ENCODE measurements around the gene EPB41L5.

Gene EPB41L5

GRCh38 chr2:120204022-120204405, 191.1 kb downstream of the EPB41L5 start:
- DNase-seq: no peak

DNA sequence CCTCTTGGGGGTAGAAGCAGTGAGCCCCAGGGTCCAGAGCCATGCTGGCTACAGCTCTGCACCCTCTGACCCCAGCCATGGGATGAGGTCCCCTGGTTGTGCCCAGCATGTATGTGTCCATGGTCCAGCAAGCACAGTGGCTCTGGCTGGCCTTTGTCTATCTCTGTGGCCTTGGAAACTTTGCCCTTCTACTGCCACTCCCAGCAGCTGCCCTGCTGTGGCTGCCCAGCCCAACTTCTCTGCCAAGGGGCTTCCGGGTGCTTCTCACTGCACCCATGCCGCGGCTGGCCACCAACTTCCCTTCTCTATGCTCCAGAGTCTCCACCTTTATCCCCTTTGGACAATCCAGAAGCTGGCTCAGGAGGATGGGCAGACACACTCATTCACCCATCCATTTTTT, 191.5 kb downstream of the EPB41L5 start:
- no peak for DNase-seq

DNA sequence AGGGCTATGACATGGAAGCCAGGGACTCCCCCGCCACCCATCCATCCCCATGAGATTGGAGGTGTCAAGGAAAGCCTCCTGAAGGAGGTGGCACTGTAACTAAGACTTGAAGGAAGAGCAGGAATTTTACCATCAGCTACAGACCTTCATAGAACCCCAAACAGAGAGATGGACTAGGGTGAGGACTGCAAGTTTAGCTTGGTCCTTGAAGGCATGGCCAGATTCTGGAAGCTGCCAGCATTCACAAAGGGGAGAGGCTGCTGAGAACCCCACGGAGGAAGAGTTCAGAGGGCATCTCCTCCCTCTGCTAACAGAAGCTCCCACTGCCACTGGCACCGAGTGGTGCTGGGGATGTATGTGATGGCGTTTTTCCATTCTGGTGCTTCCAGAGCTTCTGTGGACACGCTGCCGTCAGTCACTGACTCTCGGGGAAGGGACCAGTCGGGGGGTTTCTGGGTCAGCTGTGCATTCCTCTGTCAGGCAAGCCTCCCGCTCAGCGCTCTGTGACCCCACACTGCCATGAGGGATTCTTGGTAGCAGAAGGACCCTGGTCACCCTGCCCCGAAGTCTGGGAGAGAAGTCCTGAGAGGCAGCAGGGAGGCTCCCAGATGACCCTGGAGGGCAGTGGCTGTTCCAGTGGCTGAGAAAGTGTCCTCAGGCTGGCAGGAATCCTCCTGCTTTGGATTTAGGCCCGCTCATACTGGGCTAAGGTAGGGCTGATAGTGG, 192.2 kb downstream of the EPB41L5 start:
- no peak for DNase-seq

DNA sequence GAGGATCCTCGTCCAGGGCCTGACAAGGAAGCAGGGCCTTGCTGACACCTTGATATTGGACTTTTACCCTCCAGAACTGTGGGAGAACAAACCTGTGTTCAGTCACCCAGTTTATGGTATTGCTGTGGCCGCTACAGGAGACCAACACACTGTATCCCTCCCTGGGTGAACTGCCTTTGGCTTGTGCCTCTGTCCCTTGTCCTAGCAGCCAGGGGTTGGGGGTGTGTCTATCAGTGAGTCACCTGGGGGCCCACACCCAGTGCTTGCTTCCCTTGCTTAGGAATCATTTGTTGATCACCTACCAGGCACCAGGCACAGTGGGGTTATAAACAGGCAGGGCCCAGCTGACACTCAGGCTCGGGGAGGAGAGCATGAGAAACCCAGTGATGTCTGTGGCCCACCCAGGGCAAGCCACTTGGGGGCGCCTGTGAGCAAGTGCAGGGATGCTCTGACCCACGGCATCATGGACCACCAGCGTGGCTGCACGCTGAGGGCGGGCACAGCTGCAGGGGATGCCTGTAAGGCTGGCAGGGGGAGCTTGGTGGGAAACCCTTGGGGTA, 193.2 kb downstream of the EPB41L5 start:
- peak; percentile 7 for DNase-seq

DNA sequence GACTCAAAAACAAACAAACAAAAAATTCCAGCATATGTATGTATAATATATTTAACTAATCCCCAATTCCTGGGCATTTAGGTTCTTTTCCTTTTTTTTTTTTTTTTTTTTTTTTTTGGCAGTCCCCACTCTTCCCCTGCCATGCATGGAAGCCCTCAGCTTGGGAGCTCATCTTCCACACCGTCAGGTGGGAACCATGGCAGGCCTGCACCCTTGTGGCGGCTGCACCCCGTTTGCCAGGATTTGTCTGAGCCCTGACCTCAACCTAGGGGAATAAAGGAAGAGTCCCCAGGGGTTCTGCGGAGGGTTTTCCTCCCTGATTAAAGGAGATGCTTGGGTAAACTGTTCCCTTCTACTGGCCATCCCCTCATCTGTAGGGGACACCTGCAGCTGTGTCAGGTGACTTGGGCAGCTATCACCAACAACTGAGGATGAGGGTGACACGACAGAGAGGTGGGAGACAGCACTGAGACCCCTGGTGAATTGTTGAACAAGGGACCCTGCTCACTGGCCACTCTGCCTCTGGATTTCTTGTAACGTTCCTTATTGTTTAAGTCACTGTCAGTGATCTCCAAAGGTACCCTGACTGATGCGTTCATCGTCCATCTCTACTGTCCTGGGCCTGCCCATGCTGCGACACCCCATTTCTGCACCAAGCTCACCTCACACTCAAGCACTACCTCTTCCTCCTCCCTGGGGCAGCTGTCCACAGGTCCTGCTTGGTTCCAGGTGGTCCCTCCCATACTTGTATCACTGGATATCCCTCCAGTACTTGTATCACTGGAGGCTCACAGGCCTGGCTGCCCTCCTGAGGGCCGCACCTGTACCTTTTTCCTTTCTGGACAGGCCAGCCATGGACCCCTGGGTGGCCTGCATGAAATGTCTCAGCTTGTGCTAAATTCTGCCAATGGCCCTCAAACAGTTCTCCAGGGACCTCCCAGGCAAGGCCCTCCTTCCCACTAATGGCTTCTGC, 195.8 kb downstream of the EPB41L5 start:
- no peak for DNase-seq

DNA sequence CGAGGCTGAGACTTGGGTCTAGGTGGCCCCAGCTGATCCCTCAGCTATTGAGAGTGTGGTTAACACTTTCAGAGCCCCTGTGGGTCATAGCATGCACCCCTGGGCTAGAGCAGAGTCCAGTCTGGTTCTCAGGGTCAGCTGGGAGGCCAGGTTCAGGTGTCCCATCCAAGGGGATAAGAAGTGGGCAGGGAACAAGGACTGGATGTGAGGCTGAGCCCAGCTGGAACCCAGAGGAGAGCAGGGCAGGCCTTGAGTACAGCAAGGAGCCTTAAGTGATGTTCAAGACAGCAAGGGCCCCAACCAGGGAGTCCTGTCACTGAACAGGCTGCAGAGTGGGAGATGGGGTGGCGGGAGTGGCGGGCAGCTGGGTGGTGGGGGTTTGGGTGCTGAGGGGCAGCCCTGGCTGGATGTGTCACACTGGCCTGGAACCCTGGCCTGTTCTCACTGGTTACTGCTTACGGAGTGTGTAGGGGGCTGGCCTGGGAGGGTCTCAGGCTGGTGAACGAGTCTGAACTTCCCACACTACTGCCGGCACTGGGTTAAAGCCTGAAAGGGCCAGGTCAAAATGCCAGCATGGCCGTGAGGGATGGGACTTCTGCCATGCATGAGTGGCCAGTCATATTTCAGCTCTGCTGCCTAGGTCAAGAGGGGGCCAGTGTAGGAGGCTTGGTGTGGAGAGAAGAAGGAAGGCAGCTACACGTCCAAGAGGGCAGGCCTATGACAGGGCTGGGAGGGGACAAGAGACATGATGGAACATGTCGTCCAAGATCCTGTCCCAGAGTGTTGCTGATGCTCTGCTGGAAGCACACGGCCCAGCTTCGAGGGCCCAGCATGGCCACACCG, 196.8 kb downstream of the EPB41L5 start:
- DNase-seq: no peak

DNA sequence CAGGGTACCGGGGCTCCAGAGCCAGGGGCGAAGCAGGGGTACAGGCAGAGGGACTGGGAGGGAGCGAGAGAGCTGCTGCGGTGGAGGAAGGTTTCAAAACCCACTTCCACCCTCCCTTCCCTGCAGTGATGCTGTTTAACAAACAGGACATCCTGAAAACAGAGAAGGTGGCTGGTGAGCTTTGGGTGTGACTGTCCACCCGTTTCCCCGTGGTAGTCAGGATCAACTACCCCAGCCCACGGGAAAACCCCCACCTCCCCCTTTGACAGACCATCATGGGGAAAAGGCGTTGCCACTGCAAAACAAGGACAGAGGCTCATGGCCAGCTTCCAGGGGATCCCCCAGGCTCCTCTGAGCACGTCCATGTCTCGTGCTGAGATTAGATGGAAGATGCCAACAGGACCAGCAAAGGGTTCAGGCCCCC, 197.4 kb downstream of the EPB41L5 start:
- DNase-seq: no peak

GRCh38 chr2:120218181-120218580, 205.3 kb downstream of the EPB41L5 start:
- no peak for DNase-seq

- DNase-seq: no peak
Measured at GRCh38 chr2:120219291-120219690, 206.4 kb downstream of the EPB41L5 start.

GRCh38 chr2:120219766-120220165, 206.9 kb downstream of the EPB41L5 start:
- no peak for DNase-seq

GRCh38 chr2:120220756-120221155, 207.9 kb downstream of the EPB41L5 start:
- DNase-seq: no peak

DNA sequence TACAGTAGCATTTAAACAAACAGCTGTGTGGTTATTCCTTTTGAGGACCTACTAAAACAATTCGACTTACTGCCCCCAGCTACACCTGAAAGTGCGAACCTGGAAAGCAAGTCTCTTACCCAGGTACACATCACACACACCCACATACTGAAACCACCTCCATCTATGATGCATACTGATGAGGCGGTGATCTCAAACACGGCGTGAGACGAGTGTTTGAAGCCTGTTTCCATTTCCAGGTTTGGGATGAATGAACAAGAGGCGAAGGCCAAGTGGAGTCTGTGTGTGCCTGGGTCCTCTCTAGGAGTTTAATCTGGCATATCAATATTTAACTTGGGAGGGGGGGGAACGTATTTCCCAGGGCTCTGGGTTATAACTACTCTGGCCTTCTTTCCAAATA, 208.7 kb downstream of the EPB41L5 start:
- DNase-seq: no peak

DNA sequence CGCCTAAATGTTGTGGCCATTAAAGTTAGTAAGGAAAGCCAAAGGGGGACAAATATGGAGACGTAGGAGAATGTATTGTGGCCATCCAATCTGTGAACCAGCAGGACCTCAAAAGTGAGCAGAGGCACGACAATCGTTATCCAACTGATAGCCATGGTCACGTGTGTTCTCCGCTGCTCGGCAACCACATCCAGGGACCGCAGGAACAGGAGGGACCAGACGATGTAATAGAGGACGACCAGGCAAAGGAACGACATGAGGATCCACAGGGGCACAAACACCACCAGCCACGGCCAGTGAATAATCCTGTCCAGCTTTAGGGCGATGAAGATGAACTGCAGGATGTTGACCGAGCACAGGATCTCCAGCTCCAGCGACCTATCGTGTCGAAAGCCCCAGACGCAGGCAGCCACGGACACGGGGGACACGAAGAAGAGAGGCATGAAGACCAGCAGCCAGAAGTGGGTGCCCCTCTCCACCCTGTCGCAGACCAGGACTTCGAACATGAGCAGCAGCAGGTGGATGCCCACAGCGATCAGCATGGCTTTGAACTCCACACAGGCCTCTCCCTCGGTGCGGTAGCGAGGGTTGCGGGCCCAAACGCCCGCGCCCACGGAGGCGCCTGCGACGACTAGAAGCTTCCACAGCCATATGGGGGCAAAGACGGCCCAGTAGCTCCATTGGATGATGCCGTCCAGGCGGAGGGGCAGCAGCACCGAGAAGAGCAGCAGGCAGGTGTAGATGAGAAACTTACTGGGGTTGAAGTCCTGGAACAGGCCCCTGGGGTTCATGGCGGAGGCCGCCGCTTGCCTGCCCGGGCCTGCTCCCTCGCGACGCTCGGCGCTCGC, 209.5 kb downstream of the EPB41L5 start:
- no peak for DNase-seq

DNA sequence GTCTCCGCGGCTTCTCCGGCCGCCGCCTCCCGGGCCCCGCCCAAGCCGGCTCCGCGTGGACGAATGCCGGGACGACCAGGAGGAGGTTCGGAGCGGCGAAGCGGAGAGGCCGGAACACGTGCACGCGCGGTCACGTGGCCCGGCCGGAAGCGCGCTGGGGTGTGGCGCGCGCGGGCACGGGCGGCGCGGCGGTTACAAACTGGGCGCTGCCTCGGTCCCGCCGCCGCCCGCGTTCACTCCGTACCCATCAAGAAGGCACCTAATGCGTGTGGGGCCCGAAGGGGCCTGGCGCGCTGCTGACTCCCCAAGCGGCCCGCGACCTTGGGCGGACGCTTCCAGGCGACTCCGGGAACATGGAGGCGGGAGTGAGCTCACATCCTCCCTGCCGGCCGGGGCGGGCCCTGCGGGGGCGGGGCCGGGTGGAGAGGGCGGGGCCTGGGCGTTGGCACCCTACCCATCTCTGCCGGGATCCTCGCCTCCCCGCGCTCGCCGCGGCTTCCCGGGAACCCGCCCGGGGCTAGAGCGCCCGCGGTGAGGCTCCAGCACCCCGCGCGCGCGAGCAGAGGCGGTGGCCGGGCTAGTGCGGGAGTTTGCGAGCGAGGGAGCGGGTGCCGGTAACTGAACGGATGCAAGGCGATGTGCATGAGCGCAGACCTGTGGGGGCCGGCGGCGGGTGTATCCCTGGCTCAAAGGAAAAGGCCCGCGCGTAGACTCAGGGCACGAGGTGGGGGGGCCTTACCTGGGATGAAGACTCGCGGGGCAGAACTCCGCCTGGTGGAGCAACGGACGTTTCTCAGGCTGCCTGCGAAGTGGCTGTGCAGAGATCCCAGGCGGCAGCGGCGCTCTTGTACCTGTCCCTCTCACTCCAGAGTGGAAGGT, 210.4 kb downstream of the EPB41L5 start, which contains the start of gene TMEM185B:
Gene TMEM185B (minus strand): TSS at position 367 of the 879 bp plus-strand sequence. CDS start 424 bp downstream, outside the sequence.
- DNase-seq: peak; percentile 90

GRCh38 chr2:120224256-120224655, 211.4 kb downstream of the EPB41L5 start:
- peak; percentile 7 for DNase-seq

- peak; percentile 68 for DNase-seq
Measured at GRCh38 chr2:120224735-120225548, 212.1 kb downstream of the EPB41L5 start.

DNA sequence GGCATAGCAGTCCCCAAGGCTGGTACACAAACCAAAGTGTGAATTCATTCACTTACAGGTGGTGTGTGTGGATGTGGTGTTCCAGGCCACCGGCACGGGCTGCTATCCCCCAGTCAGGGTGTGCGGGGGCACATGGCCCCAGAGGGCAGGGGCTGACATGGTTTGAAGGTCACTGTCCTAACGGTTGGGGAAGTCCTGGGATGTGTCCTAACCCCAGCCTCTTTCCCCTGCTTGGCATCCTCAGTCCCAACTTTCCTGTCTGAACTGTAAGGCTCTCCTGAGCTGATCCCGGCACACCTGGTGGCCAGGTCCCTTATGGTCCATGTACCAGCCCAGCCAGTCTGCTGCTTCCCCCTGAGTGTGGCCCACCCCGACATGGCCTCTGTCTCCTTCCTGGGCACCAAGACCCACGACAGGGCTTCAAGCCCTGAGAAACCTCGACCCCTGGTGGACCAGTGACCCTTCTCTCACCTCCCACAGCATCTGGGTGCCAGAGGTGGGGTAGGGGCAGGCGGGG, 212.7 kb downstream of the EPB41L5 start:
- no peak for DNase-seq

- no peak for DNase-seq
Measured at GRCh38 chr2:120226316-120226715, 213.4 kb downstream of the EPB41L5 start.

All from NCI-H345 (cell line).